RWPE2 (cell line): ENCODE results near the gene SLC6A6.
"Not testable (repeated sequence)": the region's sequence is repeated elsewhere in the genome, so short reads cannot be mapped to it uniquely, and the experiment has no call there.

Experiments
- ATAC-seq: fragments of 200-7000 bp; cut with Tn5 transposase; 3 replicates; pipeline ENCODE4 v1.9.1; 2021; ENCODE audit warnings: low read depth
- DNase-seq: peaks from one replicate; pipeline ENCODE4 v3.0.0-alpha.2; 2020; ENCODE audit warnings: low spot score
- H3K27ac ChIP-seq: fragments of 450-650 bp; 2 replicates; pipeline ENCODE4 v1.5.1; 2017; ENCODE audit warnings: mild to moderate bottlenecking; ENCODE audit not compliant: poor library complexity, severe bottlenecking
- H3K27me3 ChIP-seq: fragments of 250-450 bp; sonication (Bioruptor Pico); 2 replicates; pipeline ENCODE4 v1.5.1; 2021; ENCODE audit warnings: mild to moderate bottlenecking, moderate library complexity; ENCODE audit not compliant: insufficient read depth, poor library complexity, severe bottlenecking
- H3K36me3 ChIP-seq: fragments of 250-450 bp; sonication (Bioruptor Pico); 2 replicates; pipeline ENCODE4 v1.5.1; 2020; ENCODE audit warnings: low read depth, mild to moderate bottlenecking, moderate library complexity
- H3K4me1 ChIP-seq: fragments of 250-450 bp; sonication (Bioruptor Pico); 2 replicates; pipeline ENCODE4 v1.5.1; 2021; ENCODE audit warnings: mild to moderate bottlenecking, moderate library complexity; ENCODE audit not compliant: insufficient read depth, poor library complexity, severe bottlenecking
- H3K4me3 ChIP-seq: fragments of 250-450 bp; sonication (Bioruptor Pico); 2 replicates; pipeline ENCODE4 v1.5.1; 2021; ENCODE audit warnings: mild to moderate bottlenecking, moderate library complexity; ENCODE audit not compliant: severe bottlenecking
- H3K9me3 ChIP-seq: fragments of 250-450 bp; sonication (Bioruptor Pico); 2 replicates; pipeline ENCODE4 v1.5.1; 2021; ENCODE audit warnings: mild to moderate bottlenecking, moderate library complexity; ENCODE audit not compliant: severe bottlenecking
- CTCF ChIP-seq: fragments of 450-650 bp; IDR thresholded peaks from one replicate; pipeline ENCODE4 v1.5.1; 2017; ENCODE audit warnings: mild to moderate bottlenecking, moderate library complexity; ENCODE audit not compliant: poor library complexity, severe bottlenecking

SLC6A6 gene

GRCh38 chr3:14514323-14514720 is 111.9 kb downstream of the SLC6A6 start:
- DNase-seq (peak; percentile 42), ATAC-seq (no peak)
- no peak overlapping the region for H3K27ac ChIP-seq
- no peaks in the 10 kb centered on the region for H3K4me1 ChIP-seq
- H3K36me3 ChIP-seq = no peaks in the 10 kb centered on the region
- H3K4me3 ChIP-seq = no peak overlapping the region
- no peaks in the 10 kb centered on the region for H3K9me3 ChIP-seq
- no peaks in the 10 kb centered on the region for H3K27me3 ChIP-seq
- no peak for TF ChIP-seq CTCF

- H3K27ac ChIP-seq, H3K9me3 ChIP-seq, ATAC-seq, DNase-seq, H3K27me3 ChIP-seq, H3K36me3 ChIP-seq, H3K4me1 ChIP-seq, H3K4me3 ChIP-seq: not testable (repeated sequence)
These were observed 113.1 kb downstream of the SLC6A6 start for GRCh38 chr3:14515526-14515925.

- TF ChIP-seq CTCF = no peak
- peak; percentile 30 for DNase-seq
- no peak for ATAC-seq
- no peaks in the 10 kb centered on the region for H3K27me3 ChIP-seq
- H3K27ac ChIP-seq = no peak overlapping the region
- no peak overlapping the region for H3K4me3 ChIP-seq
- no peaks in the 10 kb centered on the region for H3K9me3 ChIP-seq
- no peaks in the 10 kb centered on the region for H3K36me3 ChIP-seq
- H3K4me1 ChIP-seq = no peaks in the 10 kb centered on the region
These were observed 114.4 kb downstream of the SLC6A6 start for GRCh38 chr3:14516738-14517345.

GRCh38 chr3:14517601-14518431 is 115.4 kb downstream of the SLC6A6 start:
- Histone ChIP-seq H3K36me3 (no peaks in the 10 kb centered on the region), H3K4me1 (no peaks in the 10 kb centered on the region), H3K27ac (no peak overlapping the region), H3K9me3 (no peaks in the 10 kb centered on the region), H3K4me3 (no peak overlapping the region), H3K27me3 (no peaks in the 10 kb centered on the region)
- no peak; the same call in 2 of the 3 replicates for ATAC-seq
- peak; percentile 39 for DNase-seq
- no peak for TF ChIP-seq CTCF

- no peaks in the 10 kb centered on the region for H3K27me3 ChIP-seq
- H3K27ac ChIP-seq = no peak overlapping the region
- peak; percentile 35 for DNase-seq
- TF ChIP-seq CTCF = no peak
- H3K4me3 ChIP-seq = no peak overlapping the region
- no peaks in the 10 kb centered on the region for H3K4me1 ChIP-seq
- no peaks in the 10 kb centered on the region for H3K9me3 ChIP-seq
- H3K36me3 ChIP-seq = no peaks in the 10 kb centered on the region
- ATAC-seq = no peak
These were observed 116.0 kb downstream of the SLC6A6 start for GRCh38 chr3:14518432-14518802.
